ENCODE measurements around the gene VANGL2.
A peak's percentile ranks its signal among the peaks of the same experiment; 100 is the strongest.
"Not testable (repeated sequence)": the region's sequence is repeated elsewhere in the genome, so short reads cannot be mapped to it uniquely, and the experiment has no call there.

The VANGL2 gene

DNA sequence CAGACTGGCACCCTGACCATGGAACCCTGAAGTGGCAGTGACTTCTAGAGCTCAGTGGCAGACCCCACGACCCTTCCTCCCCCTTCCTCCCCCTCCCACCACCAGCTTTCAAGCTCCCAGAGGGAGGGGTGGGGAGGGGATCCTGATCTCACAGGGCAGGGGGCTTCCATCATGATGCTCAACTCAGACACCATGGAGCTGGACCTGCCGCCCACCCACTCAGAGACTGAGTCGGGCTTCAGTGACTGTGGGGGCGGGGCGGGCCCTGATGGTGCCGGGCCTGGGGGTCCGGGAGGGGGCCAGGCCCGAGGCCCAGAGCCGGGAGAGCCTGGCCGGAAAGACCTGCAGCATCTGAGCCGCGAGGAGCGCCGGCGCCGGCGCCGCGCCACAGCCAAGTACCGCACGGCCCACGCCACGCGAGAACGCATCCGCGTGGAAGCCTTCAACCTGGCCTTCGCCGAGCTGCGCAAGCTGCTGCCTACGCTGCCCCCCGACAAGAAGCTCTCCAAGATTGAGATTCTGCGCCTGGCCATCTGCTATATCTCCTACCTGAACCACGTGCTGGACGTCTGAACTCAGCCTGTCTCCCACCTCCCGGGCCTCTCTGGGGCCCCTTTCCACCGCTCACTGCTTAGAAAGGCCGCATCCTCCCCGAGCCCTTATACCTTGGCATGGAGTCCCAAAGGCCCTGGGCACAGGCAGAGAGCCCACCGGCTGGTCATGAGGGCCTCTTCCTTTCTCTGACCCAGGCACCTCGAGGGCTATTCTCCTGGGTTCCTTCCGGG, 29.6 kb upstream of the VANGL2 start:
- DNase-seq, result no peak

DNA sequence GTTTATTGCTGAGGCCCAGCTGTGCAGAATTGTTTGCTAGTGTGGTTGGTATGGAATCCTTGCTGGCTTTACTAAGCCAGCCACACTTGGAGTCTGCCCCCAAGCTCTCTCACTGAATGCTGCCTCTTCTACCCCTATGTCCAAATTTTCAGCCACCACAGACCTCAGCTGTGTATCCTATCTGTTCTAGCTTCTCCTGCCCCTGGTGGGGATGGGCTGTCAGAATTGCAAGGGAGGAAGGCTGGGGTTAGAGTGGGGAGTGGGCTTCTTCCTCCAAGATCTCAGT, 29.1 kb upstream of the VANGL2 start:
- DNase-seq, result no peak

DNA sequence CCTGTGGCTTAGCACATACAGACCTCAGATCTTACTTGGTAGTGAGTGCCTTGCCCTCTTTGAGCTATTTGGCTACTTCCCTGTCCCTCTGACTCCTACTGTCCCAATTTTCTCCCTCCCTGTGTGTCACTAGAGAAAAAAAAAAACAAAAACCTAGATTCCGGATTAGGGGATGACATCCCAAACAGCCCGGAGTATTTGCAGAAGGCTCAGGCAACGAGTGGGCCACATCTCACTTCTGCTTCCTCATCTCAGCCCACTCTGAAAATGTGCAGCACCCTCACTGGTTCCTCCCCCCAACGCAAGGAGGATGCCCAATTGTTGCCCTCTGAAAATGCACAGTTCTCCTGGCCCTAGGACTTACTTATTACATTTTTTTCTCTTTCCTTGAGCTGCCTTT, 28.6 kb upstream of the VANGL2 start:
- DNase-seq, result no peak

DNA sequence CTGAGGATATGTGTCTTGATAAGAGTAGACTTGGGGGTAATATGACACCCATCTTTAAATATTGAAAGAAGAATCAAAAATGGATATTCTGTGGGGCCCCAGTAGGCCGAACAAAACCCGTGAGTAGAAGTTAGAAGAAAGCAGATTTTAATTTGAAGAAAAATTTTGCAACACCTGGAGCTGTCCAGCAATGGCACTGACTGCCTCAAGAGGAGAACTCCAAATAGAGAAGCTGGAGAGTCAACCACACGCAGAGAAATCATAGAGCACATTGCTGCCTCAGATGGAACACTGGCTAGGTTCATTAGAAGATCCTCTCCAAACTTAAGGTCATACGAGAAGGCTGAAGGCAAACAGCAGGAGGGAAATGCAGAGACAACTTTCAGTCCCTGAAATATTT, 26.7 kb upstream of the VANGL2 start:
- DNase-seq, result no peak

DNA sequence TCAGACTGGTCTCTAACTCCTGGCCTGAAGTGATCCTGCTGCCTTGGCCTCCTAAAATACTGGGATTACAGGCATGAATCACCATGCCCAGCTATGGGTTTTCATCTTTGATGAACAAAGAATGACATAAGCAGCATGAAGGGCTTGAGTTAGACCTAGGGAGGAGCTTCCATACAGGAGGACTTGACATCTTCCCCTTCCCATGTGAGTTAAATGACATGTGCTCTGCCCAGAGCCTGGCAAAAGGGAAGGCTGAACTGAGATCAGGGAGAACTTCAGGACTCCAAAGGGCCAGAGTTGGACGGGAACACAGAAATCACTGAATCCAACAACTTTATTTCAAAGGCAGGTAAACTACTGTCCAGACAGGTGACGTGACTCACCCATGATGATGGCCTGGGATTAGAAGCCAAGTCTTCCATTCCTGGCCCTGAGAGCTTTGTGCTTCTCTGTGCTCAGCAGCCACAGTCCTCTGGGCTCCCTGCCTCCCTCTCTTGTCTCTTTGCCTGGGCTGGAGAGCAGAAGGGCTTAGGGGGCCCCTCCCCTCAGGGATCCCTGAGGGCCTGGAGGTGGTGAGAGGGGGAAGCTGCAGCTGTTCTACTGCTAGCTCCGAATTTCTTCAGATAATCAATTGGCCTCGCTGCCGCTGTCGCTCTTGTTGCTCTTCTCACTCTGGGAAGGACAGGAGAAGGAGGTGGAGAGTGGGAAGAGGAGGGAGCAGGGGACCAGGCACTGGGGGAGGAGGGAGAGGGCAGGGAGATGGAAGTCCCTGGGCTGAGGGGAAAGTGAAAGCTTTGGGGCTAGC, 25.9 kb upstream of the VANGL2 start:
- DNase-seq, result no peak

DNA sequence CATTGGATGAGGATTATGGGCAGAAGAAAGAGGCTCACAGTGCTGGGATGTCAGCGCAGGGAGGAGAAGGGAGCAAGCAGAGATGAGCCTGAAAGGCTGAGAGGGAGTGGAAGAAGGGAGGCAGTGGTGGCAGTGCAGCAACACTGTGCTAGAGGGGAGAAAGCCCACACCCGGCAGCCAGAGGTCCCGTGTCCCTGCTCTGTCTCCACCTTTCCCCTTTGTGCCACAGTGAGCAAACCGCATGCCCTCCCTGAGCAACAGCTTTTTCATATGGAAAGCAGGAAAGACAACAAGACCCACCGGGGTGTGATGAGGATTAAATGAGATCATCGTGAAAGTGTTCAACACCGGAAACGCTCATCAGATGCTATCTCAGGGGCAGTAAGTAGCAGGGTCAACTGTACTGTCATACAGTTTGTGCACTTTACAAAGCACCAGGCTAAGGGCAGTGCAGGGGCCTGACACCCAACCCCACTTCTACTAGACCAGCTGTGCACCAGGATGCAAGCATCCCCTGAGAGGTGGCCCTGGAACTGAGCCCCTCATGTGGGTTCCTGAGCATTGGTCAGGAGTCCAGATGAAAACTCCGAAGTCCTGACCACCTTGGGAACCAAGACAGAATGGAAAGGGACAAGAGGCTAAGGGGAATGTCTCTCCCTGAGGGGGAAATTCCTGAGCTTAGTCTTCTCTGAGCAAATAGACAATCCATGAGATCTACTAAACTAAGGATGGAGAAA, 24.4 kb upstream of the VANGL2 start:
- DNase-seq, result no peak

DNA sequence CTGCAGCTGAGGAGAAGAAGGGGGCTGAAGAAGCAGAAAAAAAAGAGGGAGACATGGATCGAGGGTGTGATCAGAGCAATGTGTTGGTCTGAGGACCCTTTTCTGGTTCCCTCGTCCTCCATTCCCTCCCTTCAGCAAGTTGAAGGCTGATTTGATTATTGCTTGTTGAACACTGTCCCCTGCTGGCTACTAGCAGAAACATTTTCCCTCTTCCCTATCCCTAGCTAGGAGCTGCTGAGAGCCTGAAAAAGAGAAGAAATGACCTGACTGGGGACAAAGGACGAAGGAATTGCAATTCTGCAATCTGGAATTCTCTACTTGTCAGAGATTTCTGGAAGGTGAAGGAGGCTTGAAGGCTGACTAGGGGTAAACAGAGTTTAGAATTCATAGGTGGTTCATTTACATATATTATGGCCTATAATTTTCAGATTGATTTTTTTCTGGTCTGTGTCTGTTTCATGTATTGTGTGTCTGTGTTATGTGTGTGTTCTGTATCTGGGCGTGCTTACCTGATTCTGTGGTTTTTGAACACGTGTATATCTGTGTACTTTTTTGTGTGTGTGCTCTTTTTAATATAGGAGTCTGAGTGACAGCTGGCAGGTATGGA, 23.7 kb upstream of the VANGL2 start:
- peak; percentile 67 for DNase-seq

DNA sequence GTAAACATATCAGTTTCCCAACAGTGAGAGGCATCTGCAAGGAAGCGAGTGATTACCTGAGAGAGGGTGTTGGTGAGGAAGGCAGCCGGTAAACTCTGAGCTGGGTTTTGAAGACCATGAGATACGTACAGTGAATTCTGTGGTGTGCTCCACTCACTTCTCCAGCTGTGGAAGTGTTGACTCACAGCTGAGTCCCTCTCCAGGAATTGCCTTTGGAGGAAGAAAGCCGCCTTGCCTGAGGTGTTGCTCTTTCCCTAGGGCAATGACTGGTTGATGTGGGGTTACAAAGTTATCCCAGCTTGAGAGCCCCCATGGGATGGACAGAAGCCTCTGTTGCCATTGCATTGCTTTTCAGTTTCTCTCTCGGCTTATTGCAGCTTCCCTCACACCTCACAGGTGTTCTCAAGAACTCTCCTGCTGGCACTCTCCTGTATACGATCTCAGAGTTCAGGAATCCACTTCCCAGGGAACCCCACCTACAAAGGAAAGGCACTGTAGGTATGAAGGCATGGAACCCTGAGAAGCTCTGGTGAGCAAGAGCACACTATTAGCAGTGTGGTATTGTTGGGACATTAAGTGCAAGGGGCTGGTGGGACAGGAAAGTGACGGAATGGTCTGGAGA, 22.7 kb upstream of the VANGL2 start:
- no peak for DNase-seq

DNA sequence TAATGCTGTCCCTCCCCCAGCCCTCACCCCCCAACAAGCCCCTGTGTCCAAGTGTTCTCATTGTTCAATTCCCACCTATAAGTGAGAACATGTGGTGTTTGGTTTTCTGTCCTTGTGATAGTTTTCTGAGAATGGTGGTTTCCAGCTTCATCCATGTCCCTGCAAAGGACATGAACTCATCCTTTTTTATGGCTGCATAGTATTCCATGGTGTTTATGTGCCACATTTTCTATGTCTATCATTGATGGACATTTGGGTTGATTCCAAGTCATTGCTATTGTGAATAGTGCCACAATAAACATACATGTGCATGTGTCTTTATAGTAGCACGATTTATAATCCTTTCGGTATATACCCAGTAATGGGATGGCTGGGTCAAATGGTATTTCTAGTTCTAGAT, 15.6 kb upstream of the VANGL2 start:
- not testable (repeated sequence) for DNase-seq

DNA sequence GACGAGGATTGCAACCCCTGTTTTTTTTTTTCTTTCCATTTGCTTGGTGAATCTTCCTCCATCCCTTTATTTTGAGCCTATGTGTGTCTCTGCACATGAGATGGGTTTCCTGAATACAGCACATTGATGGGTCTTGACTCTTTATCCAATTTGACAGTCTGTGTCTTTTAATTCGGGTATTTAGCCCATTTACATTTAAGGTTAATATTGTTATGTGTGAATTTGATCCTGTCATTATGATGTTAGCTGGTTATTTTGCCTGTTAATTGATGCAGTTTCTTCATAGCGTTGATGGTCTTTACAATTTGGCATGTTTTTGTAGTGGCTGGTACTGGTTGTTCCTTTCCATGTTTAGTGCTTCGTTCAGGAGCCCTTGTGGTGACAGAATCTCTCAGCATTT, 12.0 kb upstream of the VANGL2 start:
- DNase-seq, result not testable (repeated sequence)

DNA sequence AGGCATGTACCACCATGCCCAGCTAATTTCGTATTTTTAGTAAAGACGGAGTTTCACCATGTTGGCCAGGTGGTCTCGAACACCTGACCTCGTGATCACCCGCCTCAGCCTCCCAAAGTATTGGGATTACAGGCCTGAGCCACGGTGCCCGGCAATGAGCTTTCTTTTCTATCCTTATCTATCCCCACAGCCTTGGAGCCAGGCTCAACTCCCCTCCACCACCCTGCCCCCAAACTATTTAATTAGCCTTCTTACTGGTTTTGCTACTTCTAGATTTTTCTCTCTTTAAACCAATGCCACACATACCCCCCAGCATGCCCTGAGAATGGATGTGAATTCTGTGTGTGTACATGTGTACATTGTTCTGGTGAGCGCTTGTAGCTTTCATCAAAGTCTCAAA, 5.7 kb upstream of the VANGL2 start:
- no peak for DNase-seq

DNA sequence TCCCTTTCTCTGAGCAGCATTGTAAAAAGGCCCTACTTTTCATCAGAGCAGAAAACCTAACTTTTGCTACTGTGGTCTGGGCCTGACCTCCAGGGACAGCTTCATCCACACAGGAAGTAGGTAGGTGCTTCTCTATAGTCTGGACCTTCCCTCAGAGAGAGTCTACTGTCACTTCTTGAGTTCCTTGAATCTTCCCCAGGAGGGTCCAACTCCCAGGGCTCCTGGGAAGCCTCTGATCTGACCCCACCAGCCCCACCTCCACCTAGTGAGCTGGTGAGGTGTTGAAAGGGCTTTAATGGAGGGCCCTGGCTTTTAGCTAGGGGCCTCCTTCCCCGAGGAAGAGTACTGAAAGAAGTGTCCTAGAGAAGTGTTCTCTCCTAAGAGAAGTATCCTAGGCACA, 2.7 kb upstream of the VANGL2 start:
- DNase-seq, result no peak

DNA sequence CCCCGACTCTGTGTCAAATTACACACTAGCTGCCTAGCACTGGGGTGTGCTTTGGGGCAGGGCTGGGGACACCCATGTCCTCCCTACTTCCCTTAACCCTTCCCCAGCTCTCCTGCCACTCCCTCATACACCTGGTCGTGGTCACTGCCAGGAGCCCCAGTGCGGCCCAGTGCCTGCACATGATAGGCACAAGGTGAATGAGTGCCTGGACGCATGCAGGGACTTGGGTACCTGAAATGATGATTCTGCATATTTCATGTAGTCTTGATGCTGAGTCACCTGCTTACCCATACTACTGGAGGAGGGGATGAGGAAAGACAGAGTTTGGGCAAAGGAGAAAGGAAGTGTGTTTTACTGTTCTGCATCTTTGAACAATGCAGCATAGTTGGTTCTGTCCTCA, 1.5 kb upstream of the VANGL2 start:
- DNase-seq, result no peak

DNA sequence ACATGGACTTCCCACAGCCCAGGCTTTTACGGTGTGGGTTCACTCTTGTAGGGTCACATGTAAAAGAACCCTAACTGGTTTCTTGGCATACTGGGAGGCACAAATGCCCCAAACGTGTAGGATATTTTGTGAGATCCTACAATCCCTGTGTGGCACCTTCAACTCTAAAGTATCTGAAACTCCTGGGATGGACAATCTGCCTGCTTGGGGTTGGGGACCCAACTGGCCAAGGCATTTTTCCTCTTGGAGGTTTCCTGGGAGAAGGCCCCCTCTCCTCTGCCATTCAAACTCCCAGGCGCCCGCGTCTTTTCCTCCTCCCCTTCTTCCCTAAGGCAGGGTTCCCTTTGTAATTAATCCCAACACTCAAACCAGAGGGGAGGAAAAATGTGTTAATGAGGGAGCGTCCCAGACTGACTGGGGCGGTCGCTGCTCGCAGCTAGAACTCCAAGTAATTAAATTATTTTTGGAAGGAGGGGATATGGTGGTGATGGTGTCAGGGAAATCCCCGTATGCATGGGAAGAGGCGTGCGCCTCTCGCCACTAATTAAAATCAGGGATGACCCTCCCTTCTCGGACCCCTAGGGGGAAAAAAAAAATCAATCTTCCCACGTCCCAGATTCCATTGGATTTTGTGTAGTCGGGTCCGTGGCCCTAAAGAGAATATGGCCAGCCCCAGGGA, 681 bp upstream of the VANGL2 start:
- no peak for DNase-seq

DNA sequence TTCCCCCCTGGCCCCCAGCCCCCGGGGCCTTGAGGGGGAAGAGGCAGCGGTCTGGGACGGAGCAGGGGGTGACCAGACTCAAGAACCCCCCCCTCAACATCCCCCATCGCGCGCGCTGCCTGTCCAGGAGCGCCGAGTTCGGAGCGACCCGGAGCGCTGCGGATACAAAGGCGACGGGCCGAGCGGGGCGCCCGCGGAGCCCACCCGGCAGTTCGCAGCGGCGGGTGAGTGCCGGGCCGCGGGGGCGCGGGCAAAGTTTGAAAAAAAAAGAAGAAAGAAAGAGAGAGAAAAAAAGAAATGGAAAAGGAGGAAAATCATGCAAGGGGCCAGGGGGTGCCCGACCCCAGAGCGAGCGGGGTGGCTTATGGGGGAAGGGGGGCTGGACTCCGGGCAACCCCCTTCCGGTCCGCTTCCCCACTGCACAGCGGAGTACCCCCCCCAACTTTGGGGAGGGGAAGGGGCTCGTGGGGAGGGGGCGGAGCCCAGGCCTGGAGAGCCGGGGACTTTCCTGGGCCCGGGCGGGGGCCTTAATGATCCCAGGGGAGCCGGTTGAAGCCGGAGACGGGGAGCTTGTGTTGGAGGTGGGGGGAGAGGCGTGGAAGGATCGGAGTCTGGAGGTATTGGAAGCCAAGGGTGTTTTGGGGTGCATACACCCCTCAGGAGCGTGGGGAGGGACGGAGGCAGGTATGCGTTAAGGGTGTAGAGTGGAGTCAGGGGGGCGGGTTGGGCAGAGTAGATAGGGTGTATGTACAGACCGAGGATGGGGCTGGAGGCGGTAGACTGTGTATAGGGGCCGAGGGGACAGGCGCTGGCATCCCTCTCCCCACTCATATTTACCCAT, 502 bp downstream of the VANGL2 start:
- peak; percentile 27 for DNase-seq

DNA sequence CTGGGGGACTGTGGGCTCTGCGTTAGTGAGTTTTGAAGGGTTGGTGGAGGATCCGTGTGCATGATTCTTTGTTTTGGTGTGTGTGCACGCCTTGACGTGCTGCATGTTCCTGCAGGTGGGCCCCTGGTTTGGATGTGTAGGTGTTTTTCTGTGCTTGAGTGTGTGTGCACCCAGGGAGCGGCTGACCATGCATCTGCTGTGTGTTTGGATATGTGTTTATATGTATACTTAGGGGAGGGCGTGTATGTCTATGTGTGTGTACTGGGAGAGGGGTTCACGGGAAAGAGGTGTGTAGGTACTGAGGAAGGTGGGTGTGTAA, 1.1 kb downstream of the VANGL2 start:
- no peak for DNase-seq

DNA sequence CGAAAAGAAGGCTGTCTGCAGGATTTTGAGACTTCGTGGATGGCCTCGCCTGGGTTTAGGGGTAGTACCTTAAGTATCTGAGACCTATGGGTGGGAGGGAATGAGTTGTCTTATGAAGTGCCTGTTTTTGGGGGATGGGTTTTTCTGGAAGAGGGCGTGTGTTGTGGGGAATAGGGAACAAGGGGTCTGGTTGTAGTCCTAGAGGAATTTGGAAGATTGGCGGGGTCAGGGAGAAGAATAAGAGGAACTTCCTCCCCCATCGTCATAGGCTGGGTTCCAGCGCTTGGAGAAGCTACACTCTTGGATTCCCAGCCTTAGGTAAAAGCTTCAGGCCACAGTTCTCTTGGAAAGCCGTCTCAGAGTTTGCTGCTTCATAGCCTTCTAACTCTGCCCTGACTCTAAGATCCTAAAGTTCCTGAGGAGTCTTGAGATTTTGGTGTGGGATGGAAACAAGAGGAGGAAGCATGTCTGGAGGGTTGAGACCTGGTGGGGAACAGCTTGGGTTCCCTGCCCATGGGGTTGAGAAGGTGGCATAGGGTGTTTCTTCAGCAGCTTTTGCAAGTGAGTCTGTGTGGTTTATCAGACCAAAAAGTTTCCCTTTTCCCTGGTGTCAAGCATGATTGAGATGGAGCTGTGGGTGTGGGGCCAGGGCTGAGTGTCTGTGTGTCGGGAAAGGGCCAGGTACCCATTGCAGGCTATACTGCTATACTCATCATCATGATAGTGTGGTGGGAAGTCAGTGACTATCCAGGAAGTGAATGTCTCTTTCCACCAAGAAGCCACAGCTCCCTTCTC, 1.8 kb downstream of the VANGL2 start:
- DNase-seq, result no peak

DNA sequence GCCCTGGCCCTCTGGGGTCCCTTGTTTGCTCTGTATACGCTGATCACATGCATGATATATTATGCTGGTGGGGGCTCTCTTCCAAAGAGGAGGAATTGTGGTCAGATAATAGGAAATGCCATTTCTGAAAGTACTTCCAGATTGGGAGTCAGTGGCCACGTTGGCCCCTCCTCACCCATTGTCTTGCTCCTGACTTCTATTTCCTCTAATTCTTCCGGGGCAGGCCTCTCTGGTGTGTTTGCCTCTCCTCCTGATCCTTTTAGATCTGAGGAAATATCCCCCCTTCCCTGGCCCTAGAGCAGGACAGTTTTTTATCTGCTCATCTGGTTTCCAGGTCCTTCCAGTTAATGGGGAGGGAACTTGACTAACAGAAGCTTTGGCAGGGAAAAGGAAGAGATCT, 2.9 kb downstream of the VANGL2 start:
- DNase-seq, result no peak

DNA sequence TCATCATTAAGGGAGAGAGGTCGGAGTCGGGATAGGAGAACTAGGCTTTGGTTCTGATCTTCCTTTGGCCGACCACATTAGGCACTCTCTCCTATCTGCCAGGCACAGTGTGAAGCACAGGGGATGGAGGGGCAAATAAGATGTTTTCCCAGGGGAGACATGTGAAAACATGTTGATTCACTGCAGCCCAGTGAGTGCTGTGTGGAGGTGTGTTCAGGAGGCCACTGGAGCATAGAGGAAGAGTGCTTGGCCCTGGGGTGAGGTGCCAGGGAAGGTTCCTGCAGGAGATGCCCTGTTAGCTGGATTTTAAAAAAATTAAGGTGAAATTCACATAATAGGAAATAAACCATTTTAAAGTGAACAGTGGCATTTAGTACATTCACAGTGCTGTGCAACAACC, 3.7 kb downstream of the VANGL2 start:
- no peak for DNase-seq

DNA sequence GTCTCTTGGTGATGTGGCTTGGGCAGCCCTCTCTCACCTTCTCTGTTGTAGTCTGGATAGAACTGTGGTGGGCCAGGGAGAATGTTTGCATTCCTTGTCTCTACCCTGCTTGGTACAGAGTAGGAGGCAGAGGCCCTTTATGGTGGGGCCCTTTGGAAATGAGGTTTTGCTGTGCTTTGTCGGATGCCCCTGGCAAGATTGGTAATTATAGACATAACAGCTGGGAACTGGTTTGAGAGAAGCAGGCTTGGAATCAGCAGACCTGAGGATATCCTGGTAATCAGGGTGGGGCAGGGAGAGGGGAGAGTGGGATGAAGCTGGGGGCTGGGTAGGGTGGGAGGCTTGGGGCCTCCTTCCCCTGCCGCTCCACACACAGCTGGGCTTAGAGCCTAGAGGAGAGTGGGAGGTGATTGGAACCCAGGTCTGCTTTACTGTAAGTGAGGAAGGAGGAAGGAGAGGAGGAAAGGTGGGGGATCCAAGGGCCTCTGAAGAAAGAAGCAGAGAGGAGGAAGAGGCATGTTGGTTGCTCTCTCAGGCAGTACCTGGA, 5.0 kb downstream of the VANGL2 start:
- DNase-seq, result no peak
